ENCODE measurements around the gene TGFBR2. TPM values are rescaled to one million over a fixed set of nuclear protein-coding genes. Genes with fewer than 3 reads are reported as not detected.
A peak's percentile ranks its signal among the peaks of the same experiment; 100 is the strongest.

Gene TGFBR2
- total RNA-seq, 1 donor from 2014 or later: 68.7 TPM

GRCh38 chr3:30692498-30693130 is 86.2 kb downstream of the TGFBR2 start:
- H3K27ac Mint-ChIP-seq (ENCODE audit: unreplicated experiment): no peak overlapping the region
- peaks cover 50% of the 10 kb centered on the region for H3K4me1 Mint-ChIP-seq (ENCODE audit: unreplicated experiment)
- H3K4me3 Mint-ChIP-seq (ENCODE audit: unreplicated experiment): no peak overlapping the region
- TF ChIP-seq CTCF (IDR thresholded peaks at IDR 0.05; ENCODE audit: unreplicated experiment): no peak
- DNase-seq (ENCODE audit: low spot score): no peak
- peaks cover 58% of the 10 kb centered on the region for H3K36me3 Mint-ChIP-seq (ENCODE audit: low read depth, unreplicated experiment)
- H3K9me3 Mint-ChIP-seq (ENCODE audit: unreplicated experiment): no peaks in the 10 kb centered on the region
- peaks cover 3% of the 10 kb centered on the region for H3K27me3 Mint-ChIP-seq (ENCODE audit: unreplicated experiment)

GRCh38 chr3:30693470-30694120 is 87.2 kb downstream of the TGFBR2 start:
- no peak overlapping the region for H3K4me3 Mint-ChIP-seq (ENCODE audit: unreplicated experiment)
- peak; percentile 76 for TF ChIP-seq CTCF (IDR thresholded peaks at IDR 0.05; ENCODE audit: unreplicated experiment)
- peaks cover 3% of the 10 kb centered on the region for H3K27me3 Mint-ChIP-seq (ENCODE audit: unreplicated experiment)
- DNase-seq (ENCODE audit: low spot score): peak; percentile 48
- H3K9me3 Mint-ChIP-seq (ENCODE audit: unreplicated experiment): no peaks in the 10 kb centered on the region
- H3K27ac Mint-ChIP-seq (ENCODE audit: unreplicated experiment): no peak overlapping the region
- H3K4me1 Mint-ChIP-seq (ENCODE audit: unreplicated experiment): peaks cover 40% of the 10 kb centered on the region
- peaks cover 50% of the 10 kb centered on the region for H3K36me3 Mint-ChIP-seq (ENCODE audit: low read depth, unreplicated experiment)

- H3K9me3 Mint-ChIP-seq (ENCODE audit: unreplicated experiment): no peaks in the 10 kb centered on the region
- H3K36me3 Mint-ChIP-seq (ENCODE audit: low read depth, unreplicated experiment): peaks cover 48% of the 10 kb centered on the region
- peaks cover 3% of the 10 kb centered on the region for H3K27me3 Mint-ChIP-seq (ENCODE audit: unreplicated experiment)
- no peak for TF ChIP-seq CTCF (IDR thresholded peaks at IDR 0.05; ENCODE audit: unreplicated experiment)
- peaks cover 35% of the 10 kb centered on the region for H3K4me1 Mint-ChIP-seq (ENCODE audit: unreplicated experiment)
- no peak for DNase-seq (ENCODE audit: low spot score)
- no peak overlapping the region for H3K4me3 Mint-ChIP-seq (ENCODE audit: unreplicated experiment)
- H3K27ac Mint-ChIP-seq (ENCODE audit: unreplicated experiment): no peak overlapping the region
These were observed 87.7 kb downstream of the TGFBR2 start for GRCh38 chr3:30694148-30694547.

GRCh38 chr3:30694668-30695067 is 88.3 kb downstream of the TGFBR2 start:
- Mint-ChIP-seq H3K4me3 (ENCODE audit: unreplicated experiment) (no peak overlapping the region), H3K9me3 (ENCODE audit: unreplicated experiment) (no peaks in the 10 kb centered on the region), H3K27ac (ENCODE audit: unreplicated experiment) (no peak overlapping the region), H3K36me3 (ENCODE audit: low read depth, unreplicated experiment) (peaks cover 45% of the 10 kb centered on the region), H3K4me1 (ENCODE audit: unreplicated experiment) (peaks cover 31% of the 10 kb centered on the region), H3K27me3 (ENCODE audit: unreplicated experiment) (peaks cover 3% of the 10 kb centered on the region)
- TF ChIP-seq CTCF (IDR thresholded peaks at IDR 0.05; ENCODE audit: unreplicated experiment): no peak
- no peak for DNase-seq (ENCODE audit: low spot score)
